Anterior cingulate cortex (tissue), 58 donors: ENCODE measurements around the gene KLK1.

Source experiments
- DNase-seq, 58 donors: peaks; one replicate each; lab custom pipeline; 2025; lab: John Stamatoyannopoulos, UW

Gene KLK1

GRCh38 chr19:50836543-50837195, 13.1 kb upstream of the KLK1 start:
- peak in 1 of 58 donors; percentile 53 for DNase-seq

GRCh38 chr19:50835785-50836542, 12.4 kb upstream of the KLK1 start:
- peak in 45 of 58 donors; percentile 1 to 65 (median 20) for DNase-seq

GRCh38 chr19:50835103-50835784, 11.7 kb upstream of the KLK1 start:
- peak in 1 of 58 donors; percentile 38 for DNase-seq

GRCh38 chr19:50833802-50834167, 10.2 kb upstream of the KLK1 start:
- DNase-seq = no peak

GRCh38 chr19:50833117-50833801, 9.7 kb upstream of the KLK1 start, which contains the start of gene KLK15:
TSS of gene KLK15 (minus strand) at chr19:50833574. CDS start at chr19:50831492, 2,082 bp downstream.
- no peak for DNase-seq

- DNase-seq = no peak
These were observed 9.1 kb upstream of the KLK1 start for GRCh38 chr19:50832666-50833065.

GRCh38 chr19:50831026-50831396, 7.4 kb upstream of the KLK1 start:
- no peak for DNase-seq

- no peak for DNase-seq
These were observed 6.9 kb upstream of the KLK1 start for GRCh38 chr19:50830266-50831025.

GRCh38 chr19:50829801-50830200, 6.2 kb upstream of the KLK1 start:
- no peak for DNase-seq

- DNase-seq = no peak
These were observed 3.9 kb upstream of the KLK1 start for GRCh38 chr19:50827476-50827875.

- no peak for DNase-seq
These were observed 3.1 kb upstream of the KLK1 start for GRCh38 chr19:50826492-50827240.

GRCh38 chr19:50822661-50823208, 852 bp downstream of the KLK1 start:
- no peak for DNase-seq

GRCh38 chr19:50821622-50822021, 2.0 kb downstream of the KLK1 start:
- DNase-seq = no peak

GRCh38 chr19:50821248-50821612, 2.4 kb downstream of the KLK1 start:
- DNase-seq = no peak

- no peak for DNase-seq
These were observed 2.9 kb downstream of the KLK1 start for GRCh38 chr19:50820549-50821247.

- DNase-seq = no peak
These were observed 3.5 kb downstream of the KLK1 start for GRCh38 chr19:50820086-50820485.

- no peak for DNase-seq
These were observed 4.0 kb downstream of the KLK1 start for GRCh38 chr19:50819636-50820035.

- no peak for DNase-seq
These were observed 4.6 kb downstream of the KLK1 start for GRCh38 chr19:50818859-50819472.
